Lower leg skin (tissue), 3 donors: ENCODE measurements around the gene DNAH8.

Experiments used
- POLR2A ChIP-seq, 2 donors: fragments of 450-650 bp; IDR thresholded peaks; one replicate each; pipeline ENCODE4 v1.6.1; 2016 to 2017; ENCODE audit warnings: antibody characterized with exemption in 2 of 2, mild to moderate bottlenecking in 1 of 2, moderate library complexity in 1 of 2
- TF ChIP-seq, protein P1 (sequence below), 3 donors: fragments of 450-650 bp; IDR thresholded peaks; one replicate each; pipeline ENCODE4 v1.5.1; 2016; ENCODE audit warnings: antibody characterized with exemption in 3 of 3, mild to moderate bottlenecking in 3 of 3, moderate library complexity in 2 of 3

DNA sequence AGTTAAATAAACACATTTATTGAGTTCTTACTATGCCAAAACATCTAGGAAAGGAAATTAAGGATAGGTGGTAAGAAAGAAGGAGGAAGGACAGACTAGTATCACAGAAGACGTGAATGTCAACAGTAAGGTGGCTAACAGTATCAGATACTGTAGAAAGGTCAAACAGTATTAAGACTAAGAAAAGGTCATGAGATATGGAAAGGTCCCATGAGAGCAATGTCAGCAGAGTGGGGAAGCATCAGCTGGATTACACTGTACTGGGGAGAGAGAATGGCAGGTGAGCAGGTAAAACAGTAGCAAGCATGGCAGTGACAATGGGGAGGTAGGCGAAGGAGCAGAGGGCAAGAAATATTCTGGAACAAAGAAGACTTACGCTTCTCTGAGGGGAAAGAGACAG, 30.2 kb upstream of the DNAH8 start:
- TF ChIP-seq, protein P1, sequence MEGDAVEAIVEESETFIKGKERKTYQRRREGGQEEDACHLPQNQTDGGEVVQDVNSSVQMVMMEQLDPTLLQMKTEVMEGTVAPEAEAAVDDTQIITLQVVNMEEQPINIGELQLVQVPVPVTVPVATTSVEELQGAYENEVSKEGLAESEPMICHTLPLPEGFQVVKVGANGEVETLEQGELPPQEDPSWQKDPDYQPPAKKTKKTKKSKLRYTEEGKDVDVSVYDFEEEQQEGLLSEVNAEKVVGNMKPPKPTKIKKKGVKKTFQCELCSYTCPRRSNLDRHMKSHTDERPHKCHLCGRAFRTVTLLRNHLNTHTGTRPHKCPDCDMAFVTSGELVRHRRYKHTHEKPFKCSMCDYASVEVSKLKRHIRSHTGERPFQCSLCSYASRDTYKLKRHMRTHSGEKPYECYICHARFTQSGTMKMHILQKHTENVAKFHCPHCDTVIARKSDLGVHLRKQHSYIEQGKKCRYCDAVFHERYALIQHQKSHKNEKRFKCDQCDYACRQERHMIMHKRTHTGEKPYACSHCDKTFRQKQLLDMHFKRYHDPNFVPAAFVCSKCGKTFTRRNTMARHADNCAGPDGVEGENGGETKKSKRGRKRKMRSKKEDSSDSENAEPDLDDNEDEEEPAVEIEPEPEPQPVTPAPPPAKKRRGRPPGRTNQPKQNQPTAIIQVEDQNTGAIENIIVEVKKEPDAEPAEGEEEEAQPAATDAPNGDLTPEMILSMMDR (IDR thresholded peaks at IDR 0.05), result no peak
- TF ChIP-seq POLR2A (IDR thresholded peaks at IDR 0.05), result no peak
